Activated T-cell treated with anti-CD3 and anti-CD28 coated beads for 24 hours (primary cell): ENCODE measurements around the gene SNRPE.

Experiments used
- DNase-seq: peaks from one replicate; pipeline ENCODE4 v3.0.0-alpha.2; 2020; ENCODE audit warnings: low read depth

The SNRPE gene

DNA sequence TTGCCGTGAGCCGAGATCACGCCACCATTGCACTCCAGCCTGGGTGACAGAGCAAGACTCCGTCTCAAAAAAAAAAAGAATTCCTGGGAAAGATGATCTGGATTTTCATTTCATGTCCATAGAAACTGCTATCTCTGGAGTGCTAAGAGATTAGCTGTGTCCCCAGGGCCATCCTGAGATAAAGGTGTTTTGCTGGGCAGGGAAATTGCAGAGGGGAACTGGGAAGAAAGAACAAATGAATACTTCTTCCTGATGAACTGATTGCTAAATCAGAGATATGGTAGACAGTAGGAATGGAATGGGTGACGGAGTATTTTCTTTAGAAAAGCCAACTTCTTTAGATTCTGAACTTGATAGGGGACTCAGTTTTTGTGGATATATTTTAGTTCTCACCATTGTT is 19.2 kb downstream of the SNRPE start:
- DNase-seq = no peak

- DNase-seq = no peak
Observed at GRCh38 chr1:203888807-203889251, 27.4 kb downstream of the SNRPE start.

GRCh38 chr1:203891950-203892349 is 30.6 kb downstream of the SNRPE start:
- no peak for DNase-seq

DNA sequence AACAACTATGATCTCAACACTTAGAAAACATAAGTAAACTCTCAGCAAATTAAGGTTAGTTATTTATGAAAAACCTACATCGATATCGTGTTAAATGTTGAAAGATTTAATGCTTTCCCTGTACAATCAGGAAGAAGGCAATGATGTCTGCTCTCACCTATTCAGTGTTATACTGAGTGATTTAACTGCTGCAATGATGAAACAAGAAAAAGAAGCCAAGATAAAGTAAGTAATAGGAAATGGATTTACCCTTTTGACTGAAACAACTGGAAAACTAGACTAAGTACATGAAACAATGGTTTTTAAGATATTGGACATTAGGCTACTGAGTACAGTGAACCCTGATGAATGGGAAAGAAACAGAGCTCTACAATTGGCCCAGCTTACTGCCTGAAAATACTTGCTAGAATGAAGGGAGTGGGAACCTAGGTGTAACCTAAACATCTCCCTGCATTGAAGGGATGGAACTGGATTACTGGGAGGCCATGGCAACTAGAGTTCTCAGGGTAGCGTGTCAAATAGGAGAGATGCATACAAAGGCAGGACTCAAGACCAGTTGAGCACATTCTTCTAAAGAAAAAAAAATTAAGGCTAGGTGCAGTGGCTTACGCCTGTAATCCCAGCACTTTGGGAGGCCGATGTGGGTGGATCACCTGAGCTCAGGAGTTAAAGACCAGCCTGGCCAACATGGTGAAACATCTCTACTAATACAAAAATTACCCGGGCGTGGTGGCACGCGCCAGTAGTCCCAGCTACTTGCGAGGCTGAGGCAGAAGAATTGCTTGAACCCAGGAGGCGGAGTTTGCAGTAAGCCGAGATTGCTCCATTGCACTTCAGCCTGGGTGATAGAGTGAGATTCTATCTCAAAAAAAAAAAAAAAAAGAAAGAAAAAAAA is 37.3 kb downstream of the SNRPE start:
- no peak for DNase-seq

DNA sequence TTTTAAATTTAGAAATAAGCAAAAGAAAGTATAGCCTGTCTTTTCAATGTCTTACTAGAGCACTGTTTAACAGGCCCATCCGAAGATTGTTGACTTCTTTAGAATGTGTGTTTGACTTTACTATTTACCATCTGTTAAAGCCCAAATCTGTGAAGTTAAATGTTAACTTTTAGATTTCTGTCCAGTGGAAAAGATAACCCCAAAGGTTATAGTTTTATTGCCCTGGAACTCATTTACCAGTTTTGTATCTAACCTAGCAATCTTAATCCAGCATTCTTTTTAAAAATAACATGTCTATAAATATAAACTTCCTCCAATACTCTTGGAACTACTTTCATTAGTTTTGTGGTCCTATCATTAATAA is 37.9 kb downstream of the SNRPE start:
- no peak for DNase-seq

DNA sequence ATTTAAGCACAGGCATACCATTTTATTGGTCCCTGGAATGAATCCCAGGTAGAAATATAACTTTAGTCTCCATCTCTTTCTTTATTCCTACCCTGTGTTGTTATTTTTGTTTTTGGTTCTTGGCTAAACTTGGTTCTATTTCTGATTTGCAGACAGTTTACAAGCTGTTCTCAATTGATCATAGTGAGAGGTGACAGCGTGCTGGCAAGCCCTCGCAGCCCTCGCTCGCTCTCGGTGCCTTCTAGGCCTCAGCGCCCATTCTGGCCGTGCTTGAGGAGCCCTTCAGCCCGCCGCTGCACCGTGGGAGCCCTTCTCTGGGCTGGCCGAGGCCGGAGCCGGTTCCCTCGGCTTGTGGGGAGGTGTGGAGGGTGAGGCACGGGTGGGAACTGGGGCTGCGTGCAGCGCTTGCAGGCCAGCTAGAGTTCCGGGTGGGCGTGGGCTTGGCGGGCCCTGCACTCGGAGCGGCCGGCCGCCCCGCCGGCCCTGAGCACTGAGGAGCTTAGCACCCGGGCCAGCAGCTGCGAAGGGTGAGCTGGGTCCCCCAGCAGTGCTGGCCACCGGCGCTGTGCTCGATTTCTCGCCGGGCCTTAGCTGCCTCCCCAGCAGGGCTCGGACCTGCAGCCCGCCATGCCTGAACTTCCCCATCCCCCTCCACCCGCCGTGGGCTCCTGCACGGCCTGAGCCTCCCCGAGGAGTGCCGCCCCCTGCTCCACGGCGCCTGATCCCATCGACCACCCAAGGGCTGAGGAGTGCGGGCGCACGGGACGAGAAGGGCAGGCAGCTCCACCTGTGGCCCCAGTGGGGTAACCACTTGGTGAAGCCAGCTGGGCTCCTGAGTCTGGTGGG is 38.7 kb downstream of the SNRPE start:
- DNase-seq = no peak

- no peak for DNase-seq
Observed at GRCh38 chr1:203901581-203901980, 40.2 kb downstream of the SNRPE start.

GRCh38 chr1:203905275-203905674 is 43.9 kb downstream of the SNRPE start:
- DNase-seq = no peak

DNA sequence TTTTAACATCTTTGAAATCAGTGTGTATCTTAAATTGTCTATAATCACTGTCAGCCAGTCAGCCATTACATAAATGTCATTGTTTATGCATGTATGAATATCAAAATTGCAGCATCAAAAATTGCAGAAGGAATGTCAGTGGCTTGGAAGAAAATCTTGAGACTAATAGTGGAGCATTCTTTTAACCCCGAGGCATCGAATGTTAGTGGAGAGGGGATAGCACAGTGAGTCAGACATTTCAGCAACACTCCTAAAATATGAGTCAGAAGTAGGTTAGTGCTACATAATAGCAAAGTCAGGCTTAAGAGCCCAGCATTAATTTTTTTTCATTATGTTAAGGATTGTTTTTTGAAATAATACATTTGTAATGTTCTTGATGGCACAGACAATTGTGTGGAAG is 45.5 kb downstream of the SNRPE start:
- no peak for DNase-seq

DNA sequence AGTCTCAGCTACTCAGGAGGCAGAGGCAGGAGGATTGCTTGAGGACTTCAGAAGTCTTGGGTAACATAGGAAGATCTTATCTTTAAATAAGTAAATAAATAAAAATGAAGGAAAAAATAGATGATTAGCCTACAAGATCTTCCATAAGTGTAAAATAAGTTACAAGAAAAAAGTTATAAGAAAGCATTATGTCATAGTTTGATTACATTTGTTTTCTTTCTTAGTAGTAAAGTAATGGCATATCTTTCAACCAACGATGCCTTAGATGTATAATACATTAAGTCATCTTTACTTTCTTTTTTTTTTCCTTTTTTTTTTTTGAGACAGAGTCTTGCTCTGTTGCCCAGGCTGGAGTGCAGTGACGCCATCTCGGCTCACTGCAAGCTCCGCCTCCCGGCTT is 46.5 kb downstream of the SNRPE start:
- no peak for DNase-seq

DNA sequence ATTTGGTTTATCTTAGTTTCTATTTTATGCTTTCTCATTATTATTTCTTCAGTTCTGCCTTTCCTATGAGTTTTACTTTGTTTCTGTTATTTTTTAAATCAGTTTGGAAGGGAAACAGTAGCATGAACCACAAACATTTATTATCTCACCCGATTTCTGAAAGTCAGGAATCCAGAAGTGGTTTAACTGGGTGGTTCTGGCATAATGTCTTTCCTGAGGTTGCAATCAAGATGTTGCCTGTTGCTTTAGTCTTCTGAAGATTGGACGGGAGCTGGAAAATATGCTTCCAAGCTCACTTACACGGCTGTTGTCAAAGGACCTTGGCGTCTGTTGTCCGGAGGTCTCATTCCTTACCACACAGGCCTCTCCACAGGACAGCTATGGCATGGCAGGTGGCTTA is 50.4 kb downstream of the SNRPE start:
- no peak for DNase-seq

GRCh38 chr1:203913073-203913521 is 51.7 kb downstream of the SNRPE start:
- no peak for DNase-seq

- no peak for DNase-seq
Observed at GRCh38 chr1:203914292-203914691, 52.9 kb downstream of the SNRPE start.

- no peak for DNase-seq
Observed at GRCh38 chr1:203915811-203916210, 54.4 kb downstream of the SNRPE start.

DNA sequence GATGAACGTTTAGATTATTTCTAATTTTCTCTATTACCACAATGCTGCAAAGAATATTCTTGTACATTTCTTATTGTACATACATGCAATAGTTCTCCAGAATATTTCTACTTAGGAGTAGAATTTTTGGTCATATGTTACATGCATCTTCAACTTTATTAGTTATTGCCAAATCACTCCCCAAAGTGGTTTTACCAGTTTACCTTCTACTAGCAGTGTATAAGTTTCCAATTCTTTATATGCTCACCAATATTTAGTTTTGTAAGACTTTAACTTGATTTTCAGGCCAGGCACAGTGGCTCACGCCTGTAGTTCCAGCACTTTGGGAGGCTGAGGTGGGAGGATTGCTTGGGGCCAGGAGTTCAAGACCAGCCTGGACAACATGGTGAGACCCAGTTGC is 55.4 kb downstream of the SNRPE start:
- DNase-seq = no peak
